Nephron progenitor cell (in vitro differentiated cells): ENCODE measurements around the gene ARSB.

ENCODE experiments used
- DNase-seq: peaks from one replicate; pipeline ENCODE4 v3.0.0; 2021
- H3K27ac Mint-ChIP-seq: 2 replicates; pipeline ENCODE4 v1.8.0; 2021; ENCODE audit warnings: mild to moderate bottlenecking, moderate library complexity, mixed read lengths
- H3K27me3 Mint-ChIP-seq: 2 replicates; pipeline ENCODE4 v1.8.0; 2021; ENCODE audit warnings: mild to moderate bottlenecking, low read depth, mixed read lengths; ENCODE audit not compliant: poor library complexity
- H3K36me3 Mint-ChIP-seq: 2 replicates; pipeline ENCODE4 v1.8.0; 2021; ENCODE audit warnings: low read depth, mixed read lengths
- H3K4me1 Mint-ChIP-seq: 2 replicates; pipeline ENCODE4 v1.8.0; 2021; ENCODE audit warnings: mixed read lengths
- H3K4me3 Mint-ChIP-seq: 2 replicates; pipeline ENCODE4 v1.8.0; 2021; ENCODE audit warnings: mild to moderate bottlenecking, moderate library complexity, mixed read lengths
- H3K9me3 Mint-ChIP-seq: 2 replicates; pipeline ENCODE4 v1.8.0; 2021; ENCODE audit warnings: mild to moderate bottlenecking, moderate library complexity, mixed read lengths
- TF ChIP-seq, protein P1 (sequence below): fragments of 200-600 bp; sonication (generic); IDR thresholded peaks from 2 replicates; pipeline ENCODE4 v1.5.0; 2021; ENCODE audit warnings: antibody characterized with exemption

ARSB gene

GRCh38 chr5:78783434-78784130, 201.5 kb downstream of the ARSB start:
- DNase-seq = no peak
- H3K4me3 Mint-ChIP-seq = no peak overlapping the region
- peaks cover 2% of the 10 kb centered on the region for H3K27me3 Mint-ChIP-seq
- H3K9me3 Mint-ChIP-seq = no peaks in the 10 kb centered on the region
- peaks cover 17% of the 10 kb centered on the region for H3K36me3 Mint-ChIP-seq
- peaks cover 33% of the 10 kb centered on the region for H3K4me1 Mint-ChIP-seq
- TF ChIP-seq, protein P1, sequence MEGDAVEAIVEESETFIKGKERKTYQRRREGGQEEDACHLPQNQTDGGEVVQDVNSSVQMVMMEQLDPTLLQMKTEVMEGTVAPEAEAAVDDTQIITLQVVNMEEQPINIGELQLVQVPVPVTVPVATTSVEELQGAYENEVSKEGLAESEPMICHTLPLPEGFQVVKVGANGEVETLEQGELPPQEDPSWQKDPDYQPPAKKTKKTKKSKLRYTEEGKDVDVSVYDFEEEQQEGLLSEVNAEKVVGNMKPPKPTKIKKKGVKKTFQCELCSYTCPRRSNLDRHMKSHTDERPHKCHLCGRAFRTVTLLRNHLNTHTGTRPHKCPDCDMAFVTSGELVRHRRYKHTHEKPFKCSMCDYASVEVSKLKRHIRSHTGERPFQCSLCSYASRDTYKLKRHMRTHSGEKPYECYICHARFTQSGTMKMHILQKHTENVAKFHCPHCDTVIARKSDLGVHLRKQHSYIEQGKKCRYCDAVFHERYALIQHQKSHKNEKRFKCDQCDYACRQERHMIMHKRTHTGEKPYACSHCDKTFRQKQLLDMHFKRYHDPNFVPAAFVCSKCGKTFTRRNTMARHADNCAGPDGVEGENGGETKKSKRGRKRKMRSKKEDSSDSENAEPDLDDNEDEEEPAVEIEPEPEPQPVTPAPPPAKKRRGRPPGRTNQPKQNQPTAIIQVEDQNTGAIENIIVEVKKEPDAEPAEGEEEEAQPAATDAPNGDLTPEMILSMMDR = no peak
- H3K27ac Mint-ChIP-seq = no peak overlapping the region

DNA sequence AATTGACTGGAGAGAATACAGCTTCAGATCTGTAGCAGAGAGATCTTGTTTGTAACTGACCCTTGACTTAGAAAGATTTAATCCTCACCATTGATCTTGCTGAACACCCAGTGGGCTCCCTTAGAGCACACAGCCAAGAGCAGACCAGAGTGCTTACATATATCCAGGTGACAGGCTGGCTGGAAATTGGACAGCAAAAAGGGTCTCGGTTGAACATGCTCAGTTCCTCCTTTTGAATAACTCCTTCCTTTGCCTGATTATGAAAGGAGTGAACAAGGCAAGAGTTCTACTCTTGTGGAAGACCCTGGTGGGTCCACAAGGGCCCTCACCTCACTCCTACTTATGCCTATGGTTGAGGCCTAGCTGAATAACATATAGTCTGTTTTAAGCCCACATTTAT, 202.4 kb downstream of the ARSB start:
- Mint-ChIP-seq H3K36me3 (peaks cover 17% of the 10 kb centered on the region), H3K27ac (no peak overlapping the region), H3K9me3 (no peaks in the 10 kb centered on the region), H3K4me1 (peaks cover 29% of the 10 kb centered on the region), H3K27me3 (peaks cover 2% of the 10 kb centered on the region), H3K4me3 (no peak overlapping the region)
- TF ChIP-seq, protein P1 = no peak
- DNase-seq = no peak

DNA sequence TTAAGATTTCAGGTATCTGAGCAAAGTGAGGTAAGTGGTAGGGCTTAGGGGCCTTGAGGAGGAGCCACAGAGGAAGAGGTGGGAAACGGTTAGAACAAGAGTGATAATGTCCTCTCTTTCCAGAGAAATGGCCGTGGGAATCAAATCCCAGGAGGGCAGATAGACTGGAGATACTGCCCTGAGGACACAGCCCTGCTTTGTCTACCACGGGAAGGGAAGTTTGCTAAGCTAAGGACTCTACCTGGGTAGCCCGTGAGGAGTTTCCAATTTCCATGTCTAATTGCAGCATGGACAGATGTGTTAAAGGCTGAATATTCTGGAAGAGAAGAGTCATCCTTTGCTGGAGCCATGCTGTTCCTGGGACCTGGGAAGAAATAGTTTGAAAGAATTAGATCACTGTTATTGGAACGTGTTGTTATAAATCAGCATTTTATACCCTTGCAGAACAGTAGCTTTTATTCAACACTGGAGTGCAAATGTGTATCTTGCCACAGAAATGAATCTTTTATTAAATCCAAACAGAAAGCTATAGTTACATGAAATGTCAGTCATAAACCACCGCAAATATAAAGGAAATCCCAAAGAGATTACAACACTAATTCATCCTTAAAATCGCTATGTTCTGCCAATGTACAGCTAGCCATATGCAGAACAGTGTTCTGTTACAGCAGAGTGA, 203.4 kb downstream of the ARSB start:
- peaks cover 2% of the 10 kb centered on the region for H3K27me3 Mint-ChIP-seq
- DNase-seq = no peak
- H3K9me3 Mint-ChIP-seq = peaks cover 2% of the 10 kb centered on the region
- H3K4me1 Mint-ChIP-seq = peaks cover 27% of the 10 kb centered on the region
- H3K36me3 Mint-ChIP-seq = peaks cover 17% of the 10 kb centered on the region
- H3K4me3 Mint-ChIP-seq = no peak overlapping the region
- TF ChIP-seq, protein P1 = no peak
- no peak overlapping the region for H3K27ac Mint-ChIP-seq

- Mint-ChIP-seq H3K9me3 (peaks cover 4% of the 10 kb centered on the region), H3K27me3 (peaks cover 2% of the 10 kb centered on the region), H3K27ac (peak overlapping the region; percentile 72), H3K4me3 (no peak overlapping the region), H3K36me3 (peaks cover 17% of the 10 kb centered on the region), H3K4me1 (peaks cover 27% of the 10 kb centered on the region)
- no peak for DNase-seq
- TF ChIP-seq, protein P1 = no peak
Observed at GRCh38 chr5:78779771-78780616, 205.1 kb downstream of the ARSB start.

DNA sequence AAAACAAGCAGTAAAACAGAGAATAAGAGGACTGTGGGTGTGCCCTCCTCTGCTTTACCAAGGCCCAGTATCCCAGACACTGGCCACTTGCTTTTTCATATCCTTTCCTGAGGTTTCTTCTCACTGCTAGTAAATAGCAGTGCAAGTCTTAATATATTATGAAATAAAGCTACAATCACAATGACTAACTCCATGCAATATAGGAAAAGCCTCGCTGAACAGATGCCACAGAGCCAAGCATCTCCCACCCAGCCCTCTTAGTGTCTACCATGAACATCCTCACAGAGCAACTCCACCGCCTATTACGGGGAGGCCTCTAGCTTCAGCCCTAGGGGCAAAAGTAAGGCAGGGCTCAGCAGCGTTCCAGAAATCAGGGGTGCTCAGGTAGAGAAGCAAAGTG, 205.8 kb downstream of the ARSB start:
- peaks cover 2% of the 10 kb centered on the region for H3K27me3 Mint-ChIP-seq
- TF ChIP-seq, protein P1 = no peak
- H3K9me3 Mint-ChIP-seq = peaks cover 4% of the 10 kb centered on the region
- H3K27ac Mint-ChIP-seq = peak overlapping the region; percentile 72
- no peak for DNase-seq
- H3K4me1 Mint-ChIP-seq = peaks cover 27% of the 10 kb centered on the region
- peaks cover 22% of the 10 kb centered on the region for H3K36me3 Mint-ChIP-seq
- H3K4me3 Mint-ChIP-seq = no peak overlapping the region
